Measurements from ENCODE around the gene EDC3. TPM values are rescaled to one million over a fixed set of nuclear protein-coding genes. Genes with fewer than 3 reads are reported as not detected.

EDC3 gene
- total RNA-seq, 2 experiments from 2014 or later = 34.9 to 41.1 TPM

- DNase-seq = no peak
- no peaks in the 10 kb centered on the region for H3K36me3 Mint-ChIP-seq (ENCODE audit: low read depth)
- CTCF ChIA-PET = interaction anchor here (1.4 to 2.0 kb wide), 3 partner anchors 9 to 111 kb away, joined by 3 to 6 read pairs (median 5); no protein-coding TSS in a partner anchor
These were observed 38.0 kb downstream of the EDC3 start for GRCh38 chr15:74657846-74658245.

GRCh38 chr15:74656935-74657535 lies 38.8 kb downstream of the EDC3 start:
- H3K36me3 Mint-ChIP-seq (ENCODE audit: low read depth) = no peaks in the 10 kb centered on the region
- CTCF ChIA-PET = interaction anchor here (0.7 to 2.0 kb wide), 4 partner anchors 9 to 203 kb away, joined by 3 to 6 read pairs (median 5); no protein-coding TSS in a partner anchor
- DNase-seq = no peak
- H3K4me1 Mint-ChIP-seq = peaks cover 17% of the 10 kb centered on the region
- no peak overlapping the region for H3K4me3 Mint-ChIP-seq
- H3K27me3 Mint-ChIP-seq = no peaks in the 10 kb centered on the region
- H3K27ac Mint-ChIP-seq = no peak overlapping the region
- POLR2A ChIA-PET = no interaction called here
- no peaks in the 10 kb centered on the region for H3K9me3 Mint-ChIP-seq

More at GRCh38 chr15:74657846-74658245, 38.0 kb downstream of the EDC3 start:
- H3K4me3 Mint-ChIP-seq = no peak overlapping the region
- no peak overlapping the region for H3K27ac Mint-ChIP-seq
- H3K9me3 Mint-ChIP-seq = no peaks in the 10 kb centered on the region
- H3K27me3 Mint-ChIP-seq = no peaks in the 10 kb centered on the region
- POLR2A ChIA-PET = no interaction called here
- peaks cover 19% of the 10 kb centered on the region for H3K4me1 Mint-ChIP-seq

GRCh38 chr15:74655424-74655823 lies 40.4 kb downstream of the EDC3 start:
- Mint-ChIP-seq H3K4me1 (peaks cover 17% of the 10 kb centered on the region), H3K27me3 (no peaks in the 10 kb centered on the region), H3K27ac (no peak overlapping the region), H3K4me3 (no peak overlapping the region), H3K9me3 (no peaks in the 10 kb centered on the region), H3K36me3 (ENCODE audit: low read depth) (no peaks in the 10 kb centered on the region)
- ChIA-PET POLR2A (no interaction called here), CTCF (no interaction called here)
- no peak for DNase-seq

GRCh38 chr15:74653426-74654102 lies 42.3 kb downstream of the EDC3 start:
- no peak overlapping the region for H3K4me3 Mint-ChIP-seq
- POLR2A ChIA-PET = no interaction called here
- no peaks in the 10 kb centered on the region for H3K36me3 Mint-ChIP-seq (ENCODE audit: low read depth)
- no peaks in the 10 kb centered on the region for H3K27me3 Mint-ChIP-seq
- CTCF ChIA-PET = interaction anchor here (1.8 kb wide), 1 partner anchor 22 kb away, joined by 5 read pairs; no protein-coding TSS in a partner anchor
- H3K9me3 Mint-ChIP-seq = no peaks in the 10 kb centered on the region
- no peak overlapping the region for H3K27ac Mint-ChIP-seq
- peaks cover 16% of the 10 kb centered on the region for H3K4me1 Mint-ChIP-seq
- no peak for DNase-seq

GRCh38 chr15:74651242-74651741 lies 44.5 kb downstream of the EDC3 start:
- no peak for DNase-seq
- Mint-ChIP-seq H3K27me3 (no peaks in the 10 kb centered on the region), H3K27ac (no peak overlapping the region), H3K4me1 (peaks cover 9% of the 10 kb centered on the region), H3K36me3 (ENCODE audit: low read depth) (peaks cover 3% of the 10 kb centered on the region), H3K9me3 (no peaks in the 10 kb centered on the region), H3K4me3 (no peak overlapping the region)
- POLR2A ChIA-PET = no interaction called here
- CTCF ChIA-PET = interaction anchor here (1.1 kb wide), 1 partner anchor 12 kb away, joined by 3 read pairs; no protein-coding TSS in a partner anchor

- Mint-ChIP-seq H3K27ac (no peak overlapping the region), H3K36me3 (ENCODE audit: low read depth) (peaks cover 4% of the 10 kb centered on the region), H3K27me3 (no peaks in the 10 kb centered on the region), H3K4me3 (no peak overlapping the region), H3K4me1 (peaks cover 3% of the 10 kb centered on the region), H3K9me3 (no peaks in the 10 kb centered on the region)
- ChIA-PET CTCF (interaction anchor here (1.4 to 2.9 kb wide), 3 partner anchors 9 to 156 kb away, joined by 3 to 15 read pairs (median 3); no protein-coding TSS in a partner anchor), POLR2A (no interaction called here)
- no peak for DNase-seq
These were observed 47.6 kb downstream of the EDC3 start for GRCh38 chr15:74648051-74648842.

- POLR2A ChIA-PET = no interaction called here
These were observed 49.3 kb downstream of the EDC3 start for GRCh38 chr15:74646480-74646879.

GRCh38 chr15:74643665-74644204 lies 52.1 kb downstream of the EDC3 start:
- DNase-seq = no peak
- POLR2A ChIA-PET = no interaction called here
- peaks cover 19% of the 10 kb centered on the region for H3K4me1 Mint-ChIP-seq

More at GRCh38 chr15:74646480-74646879, 49.3 kb downstream of the EDC3 start:
- peaks cover 17% of the 10 kb centered on the region for H3K4me1 Mint-ChIP-seq
- no peak for DNase-seq
- CTCF ChIA-PET = interaction anchor here (0.5 to 2.9 kb wide), 7 partner anchors 10 to 249 kb away, joined by 3 to 15 read pairs (median 4); no protein-coding TSS in a partner anchor
- no peak overlapping the region for H3K4me3 Mint-ChIP-seq
- no peaks in the 10 kb centered on the region for H3K27me3 Mint-ChIP-seq
- no peak overlapping the region for H3K27ac Mint-ChIP-seq
- H3K36me3 Mint-ChIP-seq (ENCODE audit: low read depth) = peaks cover 4% of the 10 kb centered on the region
- H3K9me3 Mint-ChIP-seq = no peaks in the 10 kb centered on the region

GRCh38 chr15:74642734-74643664 lies 52.8 kb downstream of the EDC3 start:
- ChIA-PET POLR2A (no interaction called here), CTCF (no interaction called here)
- peaks cover 20% of the 10 kb centered on the region for H3K4me1 Mint-ChIP-seq
- DNase-seq = no peak
- H3K4me3 Mint-ChIP-seq = no peak overlapping the region
- no peak overlapping the region for H3K27ac Mint-ChIP-seq
- H3K9me3 Mint-ChIP-seq = no peaks in the 10 kb centered on the region
- no peaks in the 10 kb centered on the region for H3K27me3 Mint-ChIP-seq
- peaks cover 11% of the 10 kb centered on the region for H3K36me3 Mint-ChIP-seq (ENCODE audit: low read depth)

More at GRCh38 chr15:74643665-74644204, 52.1 kb downstream of the EDC3 start:
- Mint-ChIP-seq H3K9me3 (no peaks in the 10 kb centered on the region), H3K36me3 (ENCODE audit: low read depth) (peaks cover 7% of the 10 kb centered on the region), H3K27ac (no peak overlapping the region), H3K4me3 (no peak overlapping the region), H3K27me3 (no peaks in the 10 kb centered on the region)
- CTCF ChIA-PET = interaction anchor here (0.6 kb wide), 1 partner anchor 127 kb away, joined by 3 read pairs; no protein-coding TSS in a partner anchor

- ChIA-PET POLR2A (no interaction called here), CTCF (no interaction called here)
- H3K4me3 Mint-ChIP-seq = no peak overlapping the region
- H3K9me3 Mint-ChIP-seq = no peaks in the 10 kb centered on the region
- H3K27me3 Mint-ChIP-seq = no peaks in the 10 kb centered on the region
- DNase-seq = no peak
- no peak overlapping the region for H3K27ac Mint-ChIP-seq
- peaks cover 22% of the 10 kb centered on the region for H3K4me1 Mint-ChIP-seq
- H3K36me3 Mint-ChIP-seq (ENCODE audit: low read depth) = peaks cover 13% of the 10 kb centered on the region
These were observed 53.5 kb downstream of the EDC3 start for GRCh38 chr15:74642348-74642733.

- no peak for DNase-seq
- no peak overlapping the region for H3K4me3 Mint-ChIP-seq
- H3K27me3 Mint-ChIP-seq = no peaks in the 10 kb centered on the region
- H3K36me3 Mint-ChIP-seq (ENCODE audit: low read depth) = peaks cover 14% of the 10 kb centered on the region
- H3K4me1 Mint-ChIP-seq = peaks cover 22% of the 10 kb centered on the region
- ChIA-PET POLR2A (no interaction called here), CTCF (interaction anchor here (1.1 to 11.9 kb wide), 4 partner anchors 9 to 140 kb away, joined by 3 to 141 read pairs (median 6); partner anchors contain the start of gene CSK)
- no peaks in the 10 kb centered on the region for H3K9me3 Mint-ChIP-seq
- no peak overlapping the region for H3K27ac Mint-ChIP-seq
These were observed 54.7 kb downstream of the EDC3 start for GRCh38 chr15:74641151-74641550.

All from activated CD4-positive, alpha-beta T cell treated with anti-CD3 and anti-CD28 coated beads, Interleukin-2, amount 10 ng/mL, durations not matched to agents 7 days and 5 days (primary cell).